Measurements from ENCODE around the gene CELF1. TPM values are rescaled to one million over a fixed set of nuclear protein-coding genes. Genes with fewer than 3 reads are reported as not detected.
"Not testable (repeated sequence)": the region's sequence is repeated elsewhere in the genome, so short reads cannot be mapped to it uniquely, and the experiment has no call there.

CELF1 gene
- polyA plus RNA-seq, 1 donor: 71.5 TPM

- DNase-seq: no peak
These were observed 20.4 kb upstream of the CELF1 start for GRCh38 chr11:47573321-47573720.

DNA sequence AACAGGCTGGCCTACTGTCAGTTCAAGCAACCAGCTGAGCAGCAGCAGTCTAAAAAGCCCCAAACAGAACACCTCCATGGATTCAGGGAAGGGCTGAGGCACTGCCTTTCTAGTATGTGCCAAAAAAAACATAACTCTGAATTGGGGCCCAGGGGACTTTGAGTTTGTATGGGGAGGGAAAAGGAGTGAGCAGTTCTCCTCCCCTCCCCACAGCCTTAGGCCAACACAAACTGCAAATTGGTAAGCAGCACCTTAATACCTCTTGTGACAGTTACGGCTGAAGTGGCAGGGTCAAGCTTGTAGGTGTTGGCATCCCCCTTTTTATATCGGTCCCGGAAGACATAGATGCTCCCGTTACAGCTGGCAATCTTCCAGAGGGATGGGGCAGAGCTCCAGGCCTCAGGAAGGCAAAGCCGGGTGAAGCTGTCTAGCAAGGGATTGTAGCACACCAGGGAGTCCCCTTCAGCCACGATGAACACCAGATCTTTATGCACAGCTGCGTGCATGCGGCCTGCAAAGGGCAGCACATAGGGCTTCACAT lies 19.9 kb upstream of the CELF1 start:
- DNase-seq: no peak

- no peak for DNase-seq
These were observed 19.0 kb upstream of the CELF1 start for GRCh38 chr11:47571895-47572294.

DNA sequence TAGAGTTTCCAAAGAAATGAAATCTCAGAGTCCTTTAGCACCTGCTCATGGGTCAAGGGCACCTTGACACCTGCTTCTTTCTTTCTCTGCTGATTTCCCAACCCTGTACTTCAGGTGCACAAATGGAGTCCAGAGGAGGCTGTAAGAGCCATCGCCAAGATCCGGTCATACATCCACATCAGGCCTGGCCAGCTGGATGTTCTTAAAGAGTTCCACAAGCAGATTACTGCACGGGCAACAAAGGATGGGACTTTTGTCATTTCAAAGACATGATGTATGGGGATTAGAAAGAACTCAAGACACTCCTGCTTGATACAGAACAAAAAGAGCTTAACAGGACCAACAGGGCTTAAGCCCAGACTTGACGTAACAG lies 18.4 kb upstream of the CELF1 start:
- no peak for DNase-seq

DNA sequence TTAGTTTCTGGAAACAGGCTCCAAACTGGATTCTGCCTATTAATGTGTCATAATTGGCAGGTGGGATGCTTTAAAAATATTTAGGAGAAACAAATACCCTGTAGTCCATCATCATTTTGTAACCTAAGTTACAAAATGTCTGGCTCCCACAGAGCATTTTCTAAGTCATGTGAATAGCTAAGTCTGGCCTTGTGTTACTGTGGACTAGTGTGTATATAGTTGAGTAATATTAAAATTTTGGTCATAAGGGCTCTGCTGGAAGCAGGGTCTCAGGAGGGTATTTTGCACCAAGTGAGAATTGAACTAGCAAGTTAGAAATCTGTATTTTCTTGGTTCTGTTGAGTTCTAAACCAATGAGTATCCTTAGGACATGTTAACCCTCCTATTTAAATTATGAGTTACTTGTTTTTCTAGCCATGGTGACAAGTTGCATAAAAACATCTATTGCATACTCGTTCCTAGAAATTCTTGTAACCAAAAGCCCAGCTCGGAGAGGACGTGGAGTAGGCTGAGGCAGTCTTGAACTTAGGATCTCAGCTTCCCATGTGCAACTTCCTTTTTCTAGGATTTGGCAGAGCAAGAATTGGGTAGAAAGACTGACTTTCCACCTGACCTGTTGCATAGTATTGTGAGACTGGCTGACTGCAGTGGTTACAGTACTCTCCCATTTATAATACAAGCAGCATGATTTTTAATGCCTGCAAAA lies 17.9 kb upstream of the CELF1 start:
- DNase-seq: no peak

DNA sequence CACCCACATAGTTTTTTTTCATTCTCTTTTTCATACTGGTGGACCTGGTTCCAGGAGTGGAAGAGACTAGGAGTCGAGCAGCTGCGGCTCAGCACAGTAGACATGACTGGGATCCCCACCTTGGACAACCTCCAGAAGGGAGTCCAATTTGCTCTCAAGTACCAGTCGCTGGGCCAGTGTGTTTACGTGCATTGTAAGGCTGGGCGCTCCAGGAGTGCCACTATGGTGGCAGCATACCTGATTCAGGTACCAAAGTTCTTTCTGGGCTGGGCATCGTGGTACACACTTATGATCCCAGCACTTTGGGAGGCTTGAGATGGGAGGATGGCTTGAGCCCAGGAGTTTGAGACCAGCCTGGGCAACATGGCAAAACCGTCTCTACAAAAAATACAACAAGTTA lies 16.7 kb upstream of the CELF1 start:
- no peak for DNase-seq

DNA sequence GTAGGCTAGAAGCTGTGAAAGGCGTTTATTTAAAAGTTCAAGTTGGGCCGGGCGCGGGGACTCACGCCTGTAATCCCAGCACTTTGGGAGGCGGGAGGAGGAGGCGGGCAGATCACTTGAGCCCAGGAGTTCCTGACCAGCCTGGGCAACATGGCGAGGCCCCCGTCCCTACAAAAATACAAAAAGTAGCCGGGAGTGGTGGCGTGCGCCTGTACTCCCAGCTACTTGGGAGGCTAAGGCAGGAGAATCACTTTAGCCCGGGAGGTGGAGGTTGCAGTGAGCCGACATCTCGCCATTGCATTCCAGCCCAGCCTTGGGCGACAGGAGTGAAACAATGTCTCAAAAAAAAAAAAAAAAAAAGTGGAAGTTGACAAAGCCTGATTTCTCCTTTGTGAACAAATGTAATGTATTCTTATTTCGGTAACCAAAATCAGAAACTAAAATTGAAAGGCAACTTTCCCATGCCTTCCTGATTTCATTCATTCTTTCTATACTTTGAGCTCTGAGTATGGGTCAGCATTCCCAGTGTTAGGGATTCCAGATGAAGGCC lies 13.3 kb upstream of the CELF1 start:
- DNase-seq: no peak

- peak; percentile 72 for DNase-seq
These were observed 12.6 kb upstream of the CELF1 start, which contains the start of gene PTPMT1 for GRCh38 chr11:47565340-47566148. Gene PTPMT1, plus strand, starts transcription at chr11:47565599. Its CDS starts 24 bp downstream, at chr11:47565623.

DNA sequence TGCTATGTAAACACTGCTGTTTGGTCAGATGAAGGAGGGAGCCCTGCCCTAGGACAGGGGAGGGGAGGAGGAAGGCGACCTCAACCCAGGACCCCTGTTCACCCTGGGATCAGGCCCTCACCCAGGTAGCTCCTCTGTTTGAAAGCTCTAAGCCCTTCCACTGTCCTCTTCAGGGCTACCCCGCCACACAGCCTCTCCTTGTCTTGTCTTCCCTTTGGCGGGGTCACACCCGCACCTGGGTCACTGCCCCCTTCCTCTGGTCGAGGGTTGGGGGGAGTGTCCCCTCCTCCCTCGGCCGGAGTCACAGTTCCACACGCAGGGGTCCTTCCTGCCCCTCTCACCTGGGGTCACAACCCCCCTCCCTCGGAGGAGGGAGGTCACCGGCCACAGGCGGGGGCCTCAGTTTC lies 12.0 kb upstream of the CELF1 start:
- DNase-seq: no peak

GRCh38 chr11:47564366-47564765 lies 11.4 kb upstream of the CELF1 start:
- not testable (repeated sequence) for DNase-seq

DNA sequence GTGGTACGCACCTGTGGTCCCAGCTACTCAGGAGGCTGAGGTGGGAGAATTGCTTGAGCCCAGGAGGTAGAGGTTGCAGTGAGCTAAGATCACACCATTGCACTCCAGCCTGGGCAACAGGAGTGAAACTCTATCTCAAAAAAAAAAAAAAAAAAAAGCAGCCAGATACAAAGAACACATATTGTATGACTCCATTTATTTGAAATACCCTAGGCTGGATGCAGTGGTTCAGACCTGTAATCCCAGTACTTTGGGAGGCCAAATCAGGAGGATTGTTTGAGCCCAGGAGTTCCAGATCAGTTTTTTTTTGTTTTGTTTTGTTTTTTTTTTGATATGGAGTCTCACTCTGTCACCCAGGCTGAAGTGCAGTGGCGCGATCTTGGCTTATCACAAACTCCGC lies 9.5 kb upstream of the CELF1 start:
- not testable (repeated sequence) for DNase-seq

DNA sequence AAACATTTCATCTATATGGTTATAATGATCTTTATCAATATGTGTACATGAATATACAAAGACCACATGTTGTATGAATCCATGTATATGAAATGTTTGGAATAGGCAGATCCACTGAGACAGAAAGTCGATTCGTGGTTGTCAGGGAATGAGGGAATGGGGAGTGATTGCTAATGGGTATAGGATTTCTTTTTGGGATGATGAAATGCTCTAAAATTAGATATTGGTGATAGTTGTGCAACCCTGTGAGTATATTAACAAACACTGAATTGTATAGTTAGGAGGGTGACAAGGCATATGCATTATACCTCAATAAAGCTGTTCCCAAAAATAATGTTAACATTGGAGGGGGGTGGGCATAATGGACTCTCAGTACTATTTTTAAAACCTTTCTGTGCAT lies 7.5 kb upstream of the CELF1 start:
- no peak for DNase-seq

GRCh38 chr11:47558695-47559094 lies 5.8 kb upstream of the CELF1 start:
- no peak for DNase-seq

DNA sequence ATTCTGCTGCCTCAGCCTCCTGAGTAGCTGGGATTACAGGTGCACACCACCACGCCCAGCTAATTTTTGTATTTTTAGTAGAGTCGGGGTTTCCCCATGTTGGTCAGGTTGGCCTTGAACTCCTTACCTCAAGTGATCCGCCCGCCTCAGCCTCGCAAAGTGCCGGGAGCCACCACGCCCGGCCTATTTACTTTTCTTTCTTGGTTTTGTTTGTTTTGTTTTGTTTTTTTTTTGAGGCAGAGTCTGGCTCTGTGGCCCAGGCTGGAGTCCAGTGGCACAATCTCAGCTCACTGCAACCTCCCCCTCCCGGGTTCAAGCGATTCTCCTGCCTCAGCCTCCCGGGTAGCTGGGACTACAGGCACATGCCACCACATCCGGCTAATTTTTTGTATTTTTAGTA lies 4.1 kb upstream of the CELF1 start:
- DNase-seq: not testable (repeated sequence)

GRCh38 chr11:47553406-47553743 lies 443 bp upstream of the CELF1 start:
- no peak for DNase-seq

DNA sequence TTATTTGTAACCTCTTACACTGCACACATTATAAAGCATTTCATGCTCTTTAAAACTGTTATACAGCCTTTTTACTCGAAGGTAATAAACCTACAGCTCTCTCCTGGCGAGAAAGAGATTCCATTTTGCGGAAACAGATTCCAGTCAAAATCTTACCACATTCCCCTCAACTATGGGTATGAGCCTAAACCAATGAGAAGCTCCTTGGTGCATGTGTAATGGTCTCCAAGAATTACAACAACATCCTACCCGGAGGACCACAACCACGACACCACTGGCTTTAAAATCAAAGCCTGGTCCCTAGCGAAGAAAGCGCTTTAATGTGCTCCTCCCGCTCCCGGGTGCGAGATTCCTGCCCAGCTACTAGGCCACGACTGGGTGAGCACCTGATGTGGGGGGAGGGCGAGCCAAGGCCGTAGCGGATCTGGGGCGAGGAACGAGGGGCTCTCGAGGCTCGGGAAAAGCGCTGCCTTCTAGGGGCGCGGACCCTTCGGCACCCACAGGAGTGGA lies 821 bp downstream of the CELF1 start:
- DNase-seq: peak; percentile 15

DNA sequence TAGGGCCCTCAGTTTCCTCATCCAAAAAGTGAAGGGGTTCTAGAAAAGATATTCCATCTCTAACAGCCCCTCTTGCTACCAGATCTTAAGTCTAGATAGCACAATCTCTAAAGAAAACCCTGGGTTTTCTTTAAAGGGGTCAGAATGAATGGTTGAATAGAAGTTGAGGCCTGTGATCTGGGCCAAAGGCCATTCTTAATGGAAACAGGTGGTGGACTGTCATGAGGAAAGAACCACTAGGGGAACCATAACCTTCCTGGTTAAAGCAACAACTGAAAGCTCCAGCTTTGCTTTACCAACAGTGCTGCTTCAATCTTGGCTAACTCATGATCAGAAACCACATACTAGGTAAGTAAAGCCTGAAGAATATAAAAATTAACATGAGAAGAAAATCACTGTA lies 1.8 kb downstream of the CELF1 start:
- no peak for DNase-seq

- no peak for DNase-seq
These were observed 2.5 kb downstream of the CELF1 start for GRCh38 chr11:47550288-47551047.

- not testable (repeated sequence) for DNase-seq
These were observed 6.7 kb downstream of the CELF1 start for GRCh38 chr11:47546274-47546673.

- DNase-seq: no peak
These were observed 7.6 kb downstream of the CELF1 start for GRCh38 chr11:47545298-47545697.

DNA sequence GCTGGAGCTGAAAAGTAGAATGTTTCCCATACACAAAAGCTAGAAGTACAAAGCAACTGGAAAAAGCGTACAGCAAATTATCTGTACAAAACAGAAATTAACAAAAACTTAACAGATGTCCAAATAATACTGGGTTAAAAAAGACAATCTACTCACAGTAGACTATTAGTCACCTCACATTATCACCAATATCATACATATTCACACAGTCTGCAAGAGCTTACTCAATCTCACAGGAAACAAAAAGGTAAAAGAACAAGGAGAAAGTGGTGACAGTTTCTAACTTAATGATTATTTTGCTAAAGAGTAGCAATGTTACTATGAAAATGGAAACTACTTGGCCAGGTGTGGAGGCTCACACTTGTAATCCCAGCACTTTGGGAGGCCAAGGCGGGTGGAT lies 11.9 kb downstream of the CELF1 start:
- DNase-seq: no peak

GRCh38 chr11:47539681-47540039 lies 13.3 kb downstream of the CELF1 start:
- DNase-seq: no peak
